GM18502 (cell line): Measurements from ENCODE around the gene PLCB3.
A peak's percentile ranks its signal among the peaks of the same experiment; 100 is the strongest.

Experiments
- ATAC-seq: cut with Tn5 transposase; IDR thresholded peaks from one replicate; pipeline ENCODE4 v1.9.1; 2021; ENCODE audit warnings: mild to moderate bottlenecking; ENCODE audit not compliant: unreplicated experiment, poor library complexity

The PLCB3 gene

DNA sequence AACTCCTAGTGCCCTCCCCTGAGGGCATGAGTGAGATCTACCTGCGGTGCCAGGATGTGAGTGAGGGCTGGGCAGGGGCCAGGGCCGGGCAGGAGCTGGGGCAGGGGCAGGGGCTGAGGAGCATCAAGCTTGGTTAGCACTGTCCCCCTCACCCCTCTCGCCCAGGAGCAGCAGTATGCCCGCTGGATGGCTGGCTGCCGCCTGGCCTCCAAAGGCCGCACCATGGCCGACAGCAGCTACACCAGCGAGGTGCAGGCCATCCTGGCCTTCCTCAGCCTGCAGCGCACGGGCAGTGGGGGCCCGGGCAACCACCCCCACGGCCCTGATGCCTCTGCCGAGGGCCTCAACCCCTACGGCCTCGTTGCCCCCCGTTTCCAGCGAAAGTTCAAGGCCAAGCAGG lies 31.1 kb upstream of the PLCB3 start:
- no peak for ATAC-seq

DNA sequence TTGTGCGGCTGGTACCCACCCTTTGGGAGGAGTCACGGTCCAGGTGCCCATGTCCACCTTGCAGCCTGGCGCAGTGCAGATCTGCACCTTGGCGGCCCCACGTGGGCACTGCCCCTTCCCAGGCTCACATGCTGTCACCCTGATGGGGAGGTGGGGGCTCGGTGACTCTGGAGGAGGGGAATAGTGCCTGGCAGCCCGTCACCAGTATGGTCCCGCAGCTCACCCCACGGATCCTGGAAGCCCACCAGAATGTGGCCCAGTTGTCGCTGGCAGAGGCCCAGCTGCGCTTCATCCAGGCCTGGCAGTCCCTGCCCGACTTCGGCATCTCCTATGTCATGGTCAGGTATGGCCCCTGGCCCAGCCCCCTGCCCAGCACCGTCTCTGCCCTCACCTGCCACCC lies 30.5 kb upstream of the PLCB3 start:
- ATAC-seq, result no peak

DNA sequence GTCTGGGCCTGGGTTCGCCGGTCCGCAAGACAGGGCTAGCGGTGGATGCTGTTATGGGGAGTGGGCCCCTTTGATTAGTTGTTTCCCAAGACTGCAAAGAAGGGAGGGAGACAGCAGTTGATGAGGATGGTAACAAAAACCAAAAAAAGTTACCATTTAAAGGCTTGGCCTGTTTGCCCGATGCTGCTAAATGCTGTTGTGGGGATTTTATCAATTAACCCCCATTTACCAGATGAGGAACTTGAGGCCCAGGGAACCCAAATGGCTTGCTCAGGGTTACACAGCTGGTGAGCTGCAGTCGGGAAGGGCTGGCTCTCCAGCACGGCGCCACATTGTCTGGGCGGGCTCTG lies 28.7 kb upstream of the PLCB3 start:
- ATAC-seq, result no peak

DNA sequence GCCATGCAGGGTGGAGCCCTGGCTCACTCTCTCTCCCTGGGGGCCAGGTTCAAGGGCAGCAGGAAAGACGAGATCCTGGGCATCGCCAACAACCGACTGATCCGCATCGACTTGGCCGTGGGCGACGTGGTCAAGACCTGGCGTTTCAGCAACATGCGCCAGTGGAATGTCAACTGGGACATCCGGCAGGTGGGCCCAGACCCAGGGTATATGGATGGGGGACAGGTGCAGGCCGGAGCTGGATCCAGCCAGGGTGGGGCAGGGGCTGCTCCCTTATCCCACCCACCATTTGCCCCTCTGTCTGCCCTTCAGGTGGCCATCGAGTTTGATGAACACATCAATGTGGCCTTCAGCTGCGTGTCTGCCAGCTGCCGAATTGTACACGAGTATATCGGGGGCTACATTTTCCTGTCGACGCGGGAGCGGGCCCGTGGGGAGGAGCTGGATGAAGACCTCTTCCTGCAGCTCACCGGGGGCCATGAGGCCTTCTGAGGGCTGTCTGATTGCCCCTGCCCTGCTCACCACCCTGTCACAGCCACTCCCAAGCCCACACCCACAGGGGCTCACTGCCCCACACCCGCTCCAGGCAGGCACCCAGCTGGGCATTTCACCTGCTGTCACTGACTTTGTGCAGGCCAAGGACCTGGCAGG lies 28.2 kb upstream of the PLCB3 start:
- ATAC-seq, result no peak

DNA sequence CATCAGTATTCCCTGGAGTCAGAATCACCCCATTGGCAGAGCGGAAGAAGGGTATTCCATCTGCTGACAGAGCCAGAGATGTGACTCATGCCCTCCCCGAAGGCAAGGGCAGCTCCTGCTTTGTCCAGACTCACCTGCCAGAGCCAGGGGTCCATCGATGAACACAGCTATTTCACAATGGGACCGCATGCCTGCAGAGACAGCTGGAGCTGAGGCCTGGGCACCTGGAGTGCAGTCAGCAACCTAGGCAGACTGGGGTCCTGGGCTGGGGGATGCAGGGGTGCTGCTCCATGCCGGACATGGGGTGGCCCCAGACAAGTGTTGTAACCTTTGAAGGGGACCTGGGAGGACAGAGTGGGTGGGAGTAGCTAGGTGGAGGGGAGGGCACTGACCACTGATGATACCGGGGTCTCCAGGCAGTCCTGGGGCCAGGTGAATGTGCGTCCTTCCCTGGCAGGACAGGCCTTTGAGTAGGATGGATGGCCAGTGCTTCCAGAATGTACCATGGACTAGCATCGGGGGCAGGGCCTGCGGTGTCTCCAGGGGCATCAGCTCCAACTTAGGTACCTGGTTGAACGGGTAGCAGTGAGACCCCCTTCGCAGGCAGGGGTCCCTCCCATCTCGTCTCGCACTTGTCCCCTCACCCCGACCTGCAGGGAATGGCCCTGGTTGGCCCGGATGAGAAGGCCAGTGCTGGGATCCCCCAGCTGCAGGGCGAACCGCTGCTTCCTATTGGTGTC lies 27.0 kb upstream of the PLCB3 start:
- no peak for ATAC-seq

DNA sequence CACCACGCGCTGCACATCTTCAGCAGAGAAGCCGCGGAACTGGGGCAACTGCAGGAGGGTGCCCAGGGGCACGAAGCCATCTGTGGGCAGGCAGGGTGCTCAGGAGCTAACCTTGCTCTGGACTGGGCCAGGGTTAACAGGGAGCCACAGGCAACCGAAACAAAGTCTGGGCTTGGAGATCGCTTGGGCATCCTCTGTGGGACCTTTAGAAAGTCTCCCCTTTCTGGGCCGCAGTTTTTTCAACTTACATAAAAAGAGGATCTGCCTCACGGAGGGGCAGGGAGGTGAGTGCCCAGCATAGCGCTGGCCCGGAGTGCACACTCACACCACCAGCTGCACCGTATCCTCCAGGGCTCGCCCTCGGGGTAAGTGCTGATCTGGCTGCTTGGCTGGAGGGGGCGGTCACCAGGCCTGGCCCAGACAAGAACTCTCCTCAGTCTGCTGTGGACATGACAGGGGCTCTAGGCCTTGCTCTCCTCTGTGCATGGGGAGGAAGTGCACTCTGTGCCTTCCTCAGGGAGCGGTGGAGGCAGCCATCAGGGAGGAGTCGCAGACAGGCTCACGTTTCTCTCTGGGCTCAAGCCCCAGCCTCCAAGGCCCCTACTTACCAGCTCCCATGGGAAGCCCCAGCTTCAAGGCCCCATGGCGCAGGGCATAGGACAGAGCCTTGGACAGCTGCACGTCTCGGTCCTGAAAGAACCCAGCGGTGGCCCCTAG lies 26.3 kb upstream of the PLCB3 start:
- ATAC-seq, result no peak

DNA sequence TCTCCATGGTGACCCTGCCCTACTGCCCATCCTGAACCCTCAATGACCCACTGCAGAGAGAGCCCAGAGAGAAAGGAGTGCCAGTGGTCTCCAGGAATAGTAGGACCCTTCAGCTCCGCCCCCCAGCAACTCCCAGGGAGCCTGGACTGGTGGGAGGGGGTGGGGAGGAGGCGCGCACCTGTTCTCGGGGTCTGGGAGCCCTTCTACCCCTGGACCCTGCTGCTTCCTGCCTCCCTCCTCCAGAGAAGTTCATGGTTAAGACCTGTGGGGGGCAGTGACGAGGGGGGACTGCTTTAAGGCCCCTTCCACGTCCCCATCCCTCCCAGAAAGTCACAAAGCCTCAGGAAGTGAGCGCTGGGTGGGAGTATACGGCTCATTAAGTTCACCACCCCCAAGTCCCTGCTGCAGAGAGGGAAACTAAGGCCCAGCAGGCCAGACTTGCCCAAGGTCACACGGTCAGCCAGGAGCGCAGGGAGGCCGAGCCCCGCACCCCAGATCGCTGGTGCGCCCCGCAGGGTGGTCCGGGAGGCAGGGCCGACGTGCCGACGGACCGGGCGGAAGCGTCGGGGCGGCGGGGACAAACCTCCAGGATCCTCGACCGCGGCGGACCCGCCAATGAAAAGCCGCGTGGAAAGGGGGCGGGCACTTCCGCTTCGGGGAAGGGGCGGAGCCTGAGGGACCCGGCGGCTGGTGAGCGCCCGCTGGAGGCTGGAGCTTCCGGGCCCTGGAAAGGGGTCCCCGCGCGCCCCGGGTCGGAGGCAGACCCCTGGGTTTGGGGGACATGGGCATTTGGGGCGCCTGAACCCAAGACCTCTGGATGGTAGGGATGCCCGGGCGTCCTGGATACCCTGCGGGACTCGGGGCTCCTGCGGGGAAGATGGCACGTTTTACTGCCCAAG lies 25.5 kb upstream of the PLCB3 start, which contains the start of the genes NUDT22 and TRPT1:
Gene NUDT22 (plus strand): TSS at position 667 of the 899 bp plus-strand sequence. CDS start 379 bp downstream, outside the sequence.
Gene TRPT1 (minus strand): TSS at position 579 of the 899 bp plus-strand sequence. CDS start 326 bp downstream, at position 253.
- ATAC-seq, result peak; percentile 49

DNA sequence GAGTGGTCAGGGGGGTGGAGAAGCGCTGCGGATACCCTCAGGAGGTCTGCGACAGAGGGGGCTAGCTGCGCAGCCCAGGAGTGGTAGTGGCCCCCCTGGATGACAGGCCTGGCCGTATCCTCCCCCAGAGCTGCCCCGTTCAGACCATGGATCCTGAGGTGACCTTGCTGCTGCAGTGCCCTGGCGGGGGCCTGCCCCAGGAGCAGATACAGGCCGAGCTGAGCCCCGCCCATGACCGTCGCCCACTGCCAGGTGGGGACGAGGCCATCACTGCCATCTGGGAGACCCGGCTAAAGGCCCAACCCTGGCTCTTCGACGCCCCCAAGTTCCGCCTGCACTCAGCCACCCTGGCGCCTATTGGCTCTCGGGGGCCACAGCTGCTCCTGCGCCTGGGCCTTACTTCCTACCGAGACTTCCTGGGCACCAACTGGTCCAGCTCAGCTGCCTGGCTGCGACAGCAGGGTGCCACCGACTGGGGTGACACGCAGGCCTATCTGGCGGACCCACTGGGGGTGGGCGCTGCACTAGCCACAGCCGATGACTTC lies 24.8 kb upstream of the PLCB3 start:
- peak; percentile 21 for ATAC-seq

DNA sequence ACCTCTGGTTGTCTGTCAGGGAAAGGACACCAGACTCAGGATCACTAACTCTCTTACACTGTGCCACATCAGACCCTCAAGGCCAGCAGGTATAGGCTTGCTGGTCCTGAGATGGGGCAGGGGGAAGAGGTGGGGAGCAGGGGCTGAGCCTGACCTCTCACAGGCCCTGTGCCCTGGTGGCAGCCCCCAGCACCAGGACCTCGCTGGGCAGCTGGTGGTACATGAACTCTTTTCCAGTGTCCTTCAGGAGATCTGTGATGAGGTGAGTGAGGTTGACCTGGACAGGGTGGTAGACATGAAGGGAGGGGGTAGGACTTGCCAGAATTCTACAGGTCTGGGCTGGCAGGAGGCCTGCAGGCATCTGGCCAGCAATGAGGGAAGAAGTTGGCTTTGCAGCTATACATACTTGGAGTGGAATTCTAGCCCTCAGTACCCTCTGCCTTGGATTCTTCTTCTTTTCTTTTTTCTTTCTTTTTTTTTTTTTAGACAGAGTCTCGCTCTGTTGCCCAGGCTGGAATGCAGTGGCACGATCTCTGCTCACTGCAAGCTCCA lies 23.8 kb upstream of the PLCB3 start:
- ATAC-seq, result no peak

DNA sequence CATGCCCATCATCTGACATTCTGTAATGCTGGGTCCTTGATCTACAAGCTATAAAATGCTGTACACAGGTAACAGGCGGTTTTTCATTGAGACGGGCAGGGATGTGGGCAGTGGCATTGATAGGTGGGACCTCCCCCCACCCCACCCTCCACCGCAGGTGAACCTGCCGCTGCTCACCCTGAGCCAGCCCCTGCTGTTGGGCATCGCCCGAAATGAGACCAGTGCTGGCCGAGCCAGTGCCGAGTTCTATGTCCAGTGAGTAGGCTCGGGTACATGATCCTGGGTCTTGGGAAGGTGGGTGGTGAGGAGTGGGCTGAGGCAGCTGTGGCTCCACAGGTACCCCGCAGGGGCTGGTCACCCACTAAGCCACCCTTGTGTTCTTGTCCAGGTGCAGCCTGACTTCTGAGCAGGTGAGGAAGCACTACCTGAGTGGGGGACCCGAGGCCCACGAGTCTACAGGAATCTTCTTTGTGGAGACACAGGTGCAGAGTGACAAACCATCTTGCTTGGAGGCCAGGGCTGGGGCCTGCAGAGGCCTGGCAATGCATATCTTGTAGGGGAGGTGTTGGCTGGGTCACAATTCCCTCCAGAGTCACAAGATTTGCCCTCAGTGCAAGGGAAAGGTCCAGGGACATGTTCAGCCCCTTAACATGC lies 22.1 kb upstream of the PLCB3 start:
- no peak for ATAC-seq

DNA sequence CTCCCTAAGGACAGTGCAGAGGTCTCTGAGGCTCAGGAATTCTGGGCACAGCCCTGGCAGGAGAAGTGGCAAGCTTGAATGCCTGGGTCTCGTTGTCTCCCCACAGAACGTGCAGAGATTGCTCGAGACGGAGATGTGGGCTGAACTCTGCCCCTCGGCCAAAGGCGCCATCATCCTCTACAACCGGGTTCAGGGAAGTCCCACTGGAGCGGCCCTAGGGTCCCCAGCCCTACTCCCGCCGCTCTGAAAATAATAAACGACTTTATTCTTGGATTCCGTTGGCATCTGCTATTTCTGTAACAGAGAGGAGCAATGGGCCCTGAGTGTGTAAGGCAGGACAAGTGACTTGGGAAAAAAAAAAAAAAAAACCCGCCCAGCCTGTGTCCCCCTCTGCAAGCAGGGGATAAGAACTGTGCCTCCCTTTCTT lies 21.6 kb upstream of the PLCB3 start:
- no peak for ATAC-seq

DNA sequence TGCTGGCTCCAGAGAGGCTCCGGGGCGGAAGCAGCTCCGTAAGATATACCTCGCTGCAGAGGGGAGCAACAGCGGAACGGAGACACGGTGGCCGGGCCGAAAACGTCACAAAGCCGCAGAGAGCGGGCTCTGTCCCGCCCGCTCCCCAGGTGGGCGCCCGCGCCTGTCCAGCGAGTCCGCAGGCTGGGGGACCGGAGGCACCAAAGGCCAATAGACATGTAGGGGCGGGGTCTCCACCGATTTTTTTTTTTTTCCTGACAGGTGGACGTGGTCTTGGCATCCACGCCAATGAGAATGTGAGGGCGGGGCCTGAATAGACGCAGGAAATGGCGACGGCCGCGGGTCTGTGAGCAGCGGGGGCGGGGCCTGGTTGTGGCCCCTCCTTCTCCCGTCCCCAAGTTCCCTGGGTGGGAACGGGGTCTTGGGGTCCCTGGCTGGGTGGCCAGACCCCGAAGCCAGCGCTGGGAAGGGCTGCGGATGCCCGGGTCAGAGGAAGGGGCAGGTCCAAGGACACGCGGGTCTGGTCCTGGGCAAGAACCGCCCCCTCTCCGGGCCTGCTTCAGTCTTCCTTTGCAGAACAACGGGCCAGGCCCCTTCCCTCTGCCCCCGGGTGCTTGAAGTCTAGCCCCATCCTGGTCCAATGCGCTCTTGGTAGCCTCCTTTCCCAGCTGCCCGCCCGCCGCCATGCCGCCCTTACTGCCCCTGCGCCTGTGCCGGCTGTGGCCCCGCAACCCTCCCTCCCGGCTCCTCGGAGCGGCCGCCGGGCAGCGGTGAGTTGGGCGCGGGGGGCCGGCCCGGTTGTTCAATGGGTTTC lies 21.0 kb upstream of the PLCB3 start, which contains the start of gene DNAJC4:
Gene DNAJC4 (plus strand): TSS at position 378 of the 814 bp plus-strand sequence. CDS start 307 bp downstream, at position 685.
- ATAC-seq, result peak; percentile 47

DNA sequence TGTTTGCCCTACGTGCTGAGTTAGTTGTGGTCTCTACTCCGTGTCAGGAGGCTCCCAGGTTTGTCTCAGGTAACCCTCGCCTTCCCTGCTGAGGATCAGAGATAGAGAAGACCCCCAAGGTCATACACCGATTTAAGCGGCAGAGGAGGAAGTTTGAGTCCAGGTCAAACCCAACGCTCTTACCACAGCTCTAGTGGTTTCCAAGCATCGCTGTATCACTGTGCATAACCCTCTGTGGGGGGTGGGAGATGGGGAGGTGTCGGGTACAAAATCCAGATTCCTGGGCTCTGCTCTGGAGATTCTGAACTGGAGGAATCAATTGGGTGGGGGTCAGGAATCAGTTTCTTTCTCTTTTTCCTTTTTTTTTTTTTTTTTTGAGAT lies 20.4 kb upstream of the PLCB3 start:
- no peak for ATAC-seq

DNA sequence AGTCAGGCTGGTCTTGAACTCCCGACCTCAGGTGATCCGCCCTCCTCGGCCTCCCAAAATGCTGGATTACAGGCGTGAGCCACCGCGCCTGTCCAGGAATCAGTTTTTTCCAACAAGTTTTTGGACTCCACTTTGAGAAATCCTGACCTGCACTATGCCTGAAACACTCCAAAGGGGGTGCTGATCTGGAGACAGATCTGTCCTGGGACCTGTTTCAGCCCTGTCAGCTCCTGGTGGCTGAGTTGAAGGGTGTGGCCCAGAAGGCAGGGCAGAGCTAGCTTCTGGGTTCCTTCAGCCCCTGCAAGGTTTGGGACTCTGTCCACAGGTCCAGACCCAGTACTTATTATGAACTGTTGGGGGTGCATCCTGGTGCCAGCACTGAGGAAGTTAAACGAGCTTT lies 19.8 kb upstream of the PLCB3 start:
- ATAC-seq, result no peak

DNA sequence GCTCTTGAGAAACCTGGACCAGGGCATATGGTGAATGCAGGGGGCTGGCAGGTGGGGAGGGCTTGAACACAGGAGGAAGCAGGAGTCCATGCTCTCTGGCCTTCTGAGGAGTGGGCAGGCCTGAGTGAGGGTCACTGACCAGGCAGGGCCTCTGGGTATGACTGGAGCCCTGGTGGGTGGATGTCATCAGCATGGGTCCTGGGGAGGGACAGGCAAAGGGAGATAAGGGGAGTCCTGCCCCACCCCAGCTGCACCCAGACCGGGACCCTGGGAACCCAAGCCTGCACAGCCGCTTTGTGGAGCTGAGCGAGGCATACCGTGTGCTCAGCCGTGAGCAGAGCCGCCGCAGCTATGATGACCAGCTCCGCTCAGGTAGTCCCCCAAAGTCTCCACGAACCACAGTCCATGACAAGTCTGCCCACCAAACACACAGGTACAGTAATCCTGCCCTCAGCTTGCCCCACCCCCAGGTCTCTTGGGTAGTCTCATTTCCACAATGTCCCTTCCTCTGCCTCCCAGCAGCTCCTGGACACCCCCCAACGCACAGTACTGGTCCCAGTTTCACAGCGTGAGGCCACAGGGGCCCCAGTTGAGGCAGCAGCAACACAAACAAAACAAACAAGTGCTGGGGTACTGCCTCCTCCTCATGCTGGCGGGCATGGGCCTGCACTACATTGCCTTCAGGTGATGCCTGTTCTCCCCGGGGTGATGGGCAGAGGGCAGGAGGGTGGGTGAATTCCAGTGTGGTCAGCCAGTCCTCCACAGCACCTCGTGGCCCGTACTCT lies 19.0 kb upstream of the PLCB3 start:
- ATAC-seq, result no peak

DNA sequence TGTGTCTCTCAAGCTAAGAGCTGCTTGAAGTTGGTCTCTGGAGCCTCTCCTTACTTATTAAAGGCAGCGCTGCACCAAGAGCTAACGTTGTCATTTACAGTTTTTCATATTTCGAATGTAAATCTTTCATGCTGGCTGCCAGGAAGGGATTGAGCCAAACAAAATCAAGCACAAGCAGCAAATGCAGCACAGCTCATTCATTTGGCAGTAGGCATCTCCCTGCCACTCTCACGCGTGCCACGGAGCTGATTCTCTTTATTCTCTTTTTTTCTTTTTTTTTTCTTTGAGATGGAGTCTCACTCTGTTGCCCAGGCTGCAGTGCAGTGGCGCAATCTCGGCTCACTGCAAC lies 18.4 kb upstream of the PLCB3 start:
- no peak for ATAC-seq

DNA sequence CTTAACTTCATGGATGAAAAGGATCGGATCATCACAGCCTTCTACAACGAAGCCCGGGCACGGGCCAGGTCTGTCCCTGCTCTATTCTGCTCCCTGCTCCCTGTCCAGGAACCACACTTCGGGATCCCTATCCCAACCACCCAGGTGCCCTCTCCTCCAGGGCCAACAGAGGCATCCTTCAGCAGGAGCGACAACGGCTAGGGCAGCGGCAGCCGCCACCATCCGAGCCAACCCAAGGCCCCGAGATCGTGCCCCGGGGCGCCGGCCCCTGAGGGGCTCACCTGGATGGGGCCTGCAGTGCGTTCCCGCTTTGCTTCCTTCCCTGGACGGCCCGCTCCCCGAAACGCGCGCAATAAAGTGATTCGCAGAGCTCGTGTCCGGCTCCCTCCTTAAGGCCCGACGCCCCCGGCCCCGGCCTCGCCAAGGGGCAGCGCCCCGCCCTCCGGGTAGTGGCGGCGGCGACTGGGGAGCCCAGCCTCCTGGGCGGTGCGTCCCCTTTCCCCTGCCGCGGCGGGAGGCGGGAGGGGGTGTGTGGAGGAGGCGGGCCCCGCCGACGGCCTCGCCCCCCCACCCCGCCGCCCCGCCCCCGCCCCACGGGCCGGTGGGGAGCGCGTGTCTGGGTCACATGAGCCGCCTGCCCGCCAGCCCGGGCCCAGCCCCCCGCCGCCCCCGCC lies 17.3 kb upstream of the PLCB3 start, which contains the start of gene VEGFB:
Gene VEGFB (plus strand): TSS at position 672 of the 674 bp plus-strand sequence. CDS start 250 bp downstream, outside the sequence.
- ATAC-seq, result peak; percentile 37
